ENCODE measurements around the gene EXOG.
A peak's percentile ranks its signal among the peaks of the same experiment; 100 is the strongest.

EXOG gene

DNA sequence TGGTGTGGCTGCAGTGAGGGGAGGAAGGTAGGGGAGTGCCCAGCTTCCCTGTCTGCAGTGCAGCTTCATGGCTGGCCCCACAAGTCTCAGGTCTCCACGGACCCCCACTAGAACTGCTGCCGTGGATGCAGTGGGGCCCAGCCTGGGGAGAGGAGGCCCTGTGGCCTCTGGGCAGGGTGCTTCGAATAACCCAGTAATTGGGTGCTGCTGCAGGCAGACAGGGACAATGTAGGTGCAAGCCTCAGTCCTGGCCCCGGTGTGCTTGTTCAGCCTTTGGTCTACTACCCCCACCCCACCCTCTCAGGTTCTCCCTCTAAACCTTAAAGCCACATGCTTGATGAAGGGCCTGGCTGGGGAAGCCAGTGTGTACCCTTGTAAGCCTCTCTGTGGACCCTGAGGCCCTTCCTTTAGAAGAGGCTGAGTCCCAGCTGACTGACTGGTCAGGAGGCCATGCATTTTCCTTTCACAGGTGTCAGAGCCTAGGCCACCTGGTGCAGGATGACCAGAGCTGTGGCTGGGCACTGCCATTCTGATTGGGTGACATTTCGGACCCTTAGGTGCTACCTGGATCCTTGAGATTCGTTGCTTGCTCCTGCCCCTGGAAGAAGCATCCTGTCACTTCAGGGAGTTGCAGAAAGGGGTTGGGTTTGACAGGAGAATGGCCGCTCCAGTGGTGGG lies 21.1 kb upstream of the EXOG start:
- DNase-seq, result no peak

GRCh38 chr3:38475716-38476115 lies 20.4 kb upstream of the EXOG start:
- DNase-seq, result no peak

DNA sequence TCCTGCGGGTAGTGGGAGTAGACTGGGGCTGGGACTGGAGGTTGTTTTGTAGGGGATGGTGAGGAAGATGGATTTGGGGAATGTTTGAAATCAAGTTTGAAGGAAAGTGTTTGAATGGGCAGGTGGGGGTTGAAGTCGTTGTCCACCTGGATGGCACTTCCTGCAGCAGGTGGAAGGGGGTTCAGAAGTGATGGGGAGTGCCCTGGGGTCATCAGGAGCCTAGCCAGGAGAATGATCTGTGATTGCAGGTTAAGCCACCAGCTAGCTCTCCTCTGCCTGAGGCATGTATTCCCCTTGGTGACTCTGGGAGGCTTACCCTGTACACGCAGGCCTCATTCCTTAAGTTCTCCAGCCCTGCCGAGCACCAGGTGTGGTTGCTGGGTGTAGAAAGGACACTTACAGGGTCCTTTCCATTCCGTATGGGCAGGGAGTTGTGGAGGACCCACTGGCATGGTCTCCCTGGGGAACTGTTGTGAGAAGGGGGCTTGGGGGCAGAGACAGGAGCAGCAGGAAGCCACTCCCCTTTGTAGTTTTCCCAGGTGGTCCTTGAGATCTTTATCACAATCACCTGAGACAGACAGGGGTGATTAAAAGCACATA lies 19.9 kb upstream of the EXOG start:
- DNase-seq, result no peak

- DNase-seq, result no peak
Measured at GRCh38 chr3:38477057-38477820, 18.9 kb upstream of the EXOG start.

- no peak for DNase-seq
Measured at GRCh38 chr3:38477839-38478450, 18.2 kb upstream of the EXOG start.

DNA sequence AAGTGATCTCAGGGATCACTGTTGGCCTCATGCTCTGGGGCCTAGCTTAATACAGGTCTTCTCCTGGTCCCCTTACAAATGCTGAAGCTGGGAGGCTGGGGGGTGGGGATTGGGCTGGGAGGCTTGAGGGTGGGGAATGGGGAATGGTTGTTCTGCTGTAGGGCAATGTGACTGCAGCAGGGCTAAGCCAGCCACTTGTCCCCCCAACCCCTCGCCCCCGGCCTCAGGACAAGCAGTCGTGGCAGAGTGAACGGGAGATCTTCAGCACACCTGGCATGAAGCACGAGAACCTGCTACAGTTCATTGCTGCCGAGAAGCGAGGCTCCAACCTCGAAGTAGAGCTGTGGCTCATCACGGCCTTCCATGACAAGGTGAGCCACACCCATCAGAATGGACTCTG lies 17.2 kb upstream of the EXOG start:
- no peak for DNase-seq

- DNase-seq, result peak; percentile 1
Measured at GRCh38 chr3:38479431-38480092, 16.6 kb upstream of the EXOG start.

DNA sequence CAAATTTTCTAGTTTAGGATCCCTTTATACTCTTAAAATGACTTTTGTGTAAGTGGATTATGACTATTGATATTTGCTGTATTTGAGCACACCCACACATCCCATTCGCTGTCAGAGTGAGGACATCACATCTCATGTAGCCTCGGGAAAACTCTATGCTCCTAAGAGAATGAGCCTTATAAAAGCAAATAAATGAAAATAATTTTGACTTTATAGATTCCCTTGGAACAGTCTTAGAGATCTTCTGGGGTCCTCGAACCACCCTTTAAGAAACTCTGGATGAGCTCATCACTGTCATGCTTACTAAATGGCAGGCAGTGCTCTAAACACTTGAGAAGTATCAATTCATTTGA lies 16.1 kb upstream of the EXOG start:
- no peak for DNase-seq

DNA sequence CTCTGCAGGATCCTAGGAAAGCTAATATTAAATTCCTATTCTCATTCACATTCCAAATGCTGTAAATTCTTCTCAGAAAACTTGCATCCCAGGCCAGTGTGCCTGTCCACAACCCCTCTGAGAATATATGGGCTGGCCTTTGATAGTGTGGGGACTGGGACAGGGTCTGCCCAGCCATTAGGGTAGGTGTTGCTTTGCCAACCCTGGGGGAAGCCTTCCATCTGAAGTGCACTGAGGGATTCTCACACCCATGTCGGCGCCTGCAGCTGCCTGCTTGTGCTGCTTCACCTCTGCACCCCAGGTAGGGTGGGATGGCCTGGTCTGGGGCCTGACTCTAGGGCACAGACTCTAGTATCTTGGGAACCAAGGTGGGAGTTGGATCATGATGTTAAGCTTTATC lies 15.2 kb upstream of the EXOG start:
- DNase-seq, result no peak

- DNase-seq, result no peak
Measured at GRCh38 chr3:38482951-38483350, 13.2 kb upstream of the EXOG start.

- no peak for DNase-seq
Measured at GRCh38 chr3:38487323-38487722, 8.8 kb upstream of the EXOG start.

DNA sequence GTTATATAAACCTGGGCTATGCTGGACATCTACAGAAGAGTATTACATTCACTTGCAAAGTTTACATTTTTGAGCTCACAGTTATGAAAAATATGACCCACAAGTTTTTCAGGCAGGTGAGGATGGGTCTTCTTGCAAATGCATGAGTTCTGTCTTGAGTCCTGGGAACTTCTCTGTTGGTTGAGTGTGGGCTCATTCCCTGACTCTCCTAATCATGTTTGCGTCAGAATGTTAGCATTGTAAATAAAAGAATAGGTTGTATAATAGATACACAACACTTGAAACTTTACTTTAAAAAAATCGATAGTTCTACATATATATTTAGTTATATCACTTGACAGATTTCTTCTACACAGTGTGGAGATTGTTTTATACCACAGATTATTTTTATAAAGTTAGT lies 7.2 kb upstream of the EXOG start:
- no peak for DNase-seq

GRCh38 chr3:38489766-38490165 lies 6.4 kb upstream of the EXOG start:
- no peak for DNase-seq

DNA sequence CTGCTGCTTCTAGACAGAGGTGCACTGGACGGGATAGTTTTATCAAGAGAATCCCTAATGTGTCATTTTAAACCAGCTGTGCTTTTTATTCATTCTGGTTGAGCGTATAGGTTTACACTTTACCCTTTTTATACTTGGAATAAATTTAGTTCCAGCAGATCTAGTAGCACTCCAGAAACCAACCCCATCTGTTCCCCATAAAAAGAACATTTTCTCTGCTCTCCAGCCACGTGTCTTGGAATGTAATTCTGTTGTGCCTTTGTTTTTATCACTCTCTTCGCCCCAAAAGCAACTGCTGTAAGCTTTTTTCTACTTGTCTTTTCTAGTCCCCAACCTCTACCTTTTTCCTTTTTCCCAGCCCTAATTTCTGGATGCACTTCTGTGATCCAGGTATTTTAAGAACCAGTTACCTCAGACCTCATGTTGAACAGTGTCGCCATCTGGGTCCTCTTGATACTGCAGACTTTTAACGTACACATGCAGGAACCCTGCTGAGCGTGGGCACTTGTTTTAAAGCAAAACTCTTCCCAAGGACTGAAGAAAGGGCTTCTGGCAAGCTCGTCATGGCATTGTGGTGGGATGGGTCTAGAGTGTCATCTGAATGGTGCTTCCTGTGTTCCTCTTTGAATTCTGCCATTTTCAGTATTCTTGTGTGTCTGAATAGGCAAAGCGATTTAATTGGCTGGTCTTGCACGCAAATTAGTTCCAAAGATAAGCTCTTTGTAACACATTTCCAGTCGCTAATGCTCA lies 5.7 kb upstream of the EXOG start:
- no peak for DNase-seq

DNA sequence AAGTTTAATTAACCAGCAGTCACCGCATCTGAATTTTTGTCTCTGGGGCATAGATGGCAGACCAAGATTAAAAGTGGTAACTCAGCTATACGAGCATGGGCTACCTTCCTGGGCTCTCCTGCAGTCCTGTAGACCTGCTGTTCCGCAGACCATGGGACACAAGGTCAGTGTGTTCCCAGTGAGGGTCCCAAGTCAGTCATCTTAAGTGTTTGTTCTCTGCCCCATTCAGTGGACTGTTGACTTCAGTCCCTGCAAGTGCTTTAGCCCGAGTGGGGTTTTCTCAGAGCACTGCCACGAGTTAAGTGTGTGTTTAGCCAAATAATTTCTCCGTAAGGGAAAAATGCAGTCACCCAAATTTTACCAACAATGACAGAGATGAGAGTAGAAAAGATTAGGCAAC lies 4.9 kb upstream of the EXOG start:
- DNase-seq, result no peak

- no peak for DNase-seq
Measured at GRCh38 chr3:38493031-38493430, 3.1 kb upstream of the EXOG start.

GRCh38 chr3:38497031-38497430 lies 891 bp downstream of the EXOG start:
- DNase-seq, result no peak

DNA sequence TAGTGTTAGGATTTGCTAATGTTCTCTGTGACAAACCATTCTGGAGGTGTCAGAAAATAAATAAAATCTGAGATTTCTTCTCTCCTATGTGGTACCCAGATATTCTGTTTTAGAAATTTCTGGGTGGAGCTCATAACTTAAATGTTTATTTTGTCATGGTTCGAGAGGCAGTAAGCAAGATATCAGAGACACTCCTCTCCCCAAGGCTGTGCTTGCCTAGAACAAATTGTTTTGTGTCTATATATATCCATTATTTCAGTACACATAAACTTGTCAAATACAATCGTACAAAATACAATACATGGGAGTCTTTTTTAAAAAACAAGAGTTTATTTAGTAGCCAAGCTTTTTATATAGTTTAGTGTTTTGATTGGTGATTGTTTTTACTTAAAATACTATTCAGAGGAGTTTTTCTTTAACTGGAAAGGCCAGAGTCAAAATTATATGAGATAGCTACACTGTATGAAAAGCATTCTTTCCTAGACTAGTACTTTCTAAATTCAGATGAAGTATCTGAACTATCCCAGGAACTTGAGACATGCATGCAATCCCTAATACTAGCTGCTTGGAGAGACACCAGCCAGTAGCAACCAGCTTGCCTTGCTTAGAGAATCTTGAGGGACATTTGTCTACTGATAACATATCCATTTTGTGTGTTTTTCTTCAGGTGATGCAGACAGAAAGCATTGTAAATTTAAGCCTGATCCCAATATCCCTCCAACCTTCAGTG lies 4.7 kb downstream of the EXOG start:
- no peak for DNase-seq

- no peak for DNase-seq
Measured at GRCh38 chr3:38507120-38507519, 11.0 kb downstream of the EXOG start.

GRCh38 chr3:38509732-38510131 lies 13.6 kb downstream of the EXOG start:
- DNase-seq, result no peak

- DNase-seq, result no peak
Measured at GRCh38 chr3:38510631-38511030, 14.5 kb downstream of the EXOG start.

GRCh38 chr3:38511546-38511945 lies 15.4 kb downstream of the EXOG start:
- no peak for DNase-seq

Data from DMS79 treated with DMSO at 0.1 percent for 48 hours (cell line).